Astrocyte of the cerebellum (primary cell): ENCODE results near the gene SF3B2.

Experiments
- DNase-seq: peaks from one replicate; pipeline ENCODE4 v3.0.0-alpha.2; 2011; ENCODE audit warnings: low read depth
- H3K4me3 ChIP-seq: 2 replicates; pipeline ENCODE4 v1.5.1; 2011; ENCODE audit warnings: mild to moderate bottlenecking, low read depth, low read length, moderate library complexity
- in situ Hi-C: cut with HindIII; loops from 2 replicates; pipeline ENCODE4 v1.10.0; 2017; ENCODE audit warnings: low sequenced_read_pairs
- TF ChIP-seq, protein P1 (sequence below): IDR thresholded peaks from 2 replicates; pipeline ENCODE4 v1.5.1; 2012; ENCODE audit warnings: low read length, low read depth, moderate library complexity, mild to moderate bottlenecking; ENCODE audit errors: missing control alignments

Gene SF3B2

DNA sequence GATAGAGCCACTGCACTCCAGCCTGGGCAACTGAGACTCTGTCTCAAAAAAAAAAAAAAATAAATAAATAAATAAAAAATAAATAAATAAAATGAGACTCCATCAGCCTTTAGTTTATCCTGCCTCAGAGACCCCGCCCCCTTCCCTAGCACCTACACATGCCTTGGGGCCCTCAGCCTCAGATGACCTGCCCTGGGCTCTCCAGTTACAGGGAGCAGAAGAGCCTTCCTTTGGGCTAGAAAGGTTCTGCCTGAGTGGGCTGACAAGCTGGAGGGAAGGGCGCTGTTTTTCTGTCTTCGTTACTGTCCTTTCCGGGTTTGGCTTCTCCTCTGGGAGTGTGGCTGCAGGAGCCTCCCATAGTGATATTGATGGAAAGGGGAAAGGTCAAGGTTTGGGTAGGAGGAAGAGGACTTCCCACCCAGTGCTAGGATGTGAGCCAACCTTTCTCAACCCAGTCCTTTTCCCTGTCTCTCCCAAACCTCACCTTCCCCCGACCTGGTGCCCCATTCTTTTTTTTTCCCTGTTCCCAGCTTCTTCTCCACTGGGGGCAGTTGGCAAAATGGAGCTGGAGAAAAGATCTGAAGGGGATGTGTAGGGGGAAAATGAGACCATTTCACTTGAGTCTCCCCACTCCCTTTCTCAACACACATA is 1.5 kb upstream of the SF3B2 start:
- TF ChIP-seq, protein P1, sequence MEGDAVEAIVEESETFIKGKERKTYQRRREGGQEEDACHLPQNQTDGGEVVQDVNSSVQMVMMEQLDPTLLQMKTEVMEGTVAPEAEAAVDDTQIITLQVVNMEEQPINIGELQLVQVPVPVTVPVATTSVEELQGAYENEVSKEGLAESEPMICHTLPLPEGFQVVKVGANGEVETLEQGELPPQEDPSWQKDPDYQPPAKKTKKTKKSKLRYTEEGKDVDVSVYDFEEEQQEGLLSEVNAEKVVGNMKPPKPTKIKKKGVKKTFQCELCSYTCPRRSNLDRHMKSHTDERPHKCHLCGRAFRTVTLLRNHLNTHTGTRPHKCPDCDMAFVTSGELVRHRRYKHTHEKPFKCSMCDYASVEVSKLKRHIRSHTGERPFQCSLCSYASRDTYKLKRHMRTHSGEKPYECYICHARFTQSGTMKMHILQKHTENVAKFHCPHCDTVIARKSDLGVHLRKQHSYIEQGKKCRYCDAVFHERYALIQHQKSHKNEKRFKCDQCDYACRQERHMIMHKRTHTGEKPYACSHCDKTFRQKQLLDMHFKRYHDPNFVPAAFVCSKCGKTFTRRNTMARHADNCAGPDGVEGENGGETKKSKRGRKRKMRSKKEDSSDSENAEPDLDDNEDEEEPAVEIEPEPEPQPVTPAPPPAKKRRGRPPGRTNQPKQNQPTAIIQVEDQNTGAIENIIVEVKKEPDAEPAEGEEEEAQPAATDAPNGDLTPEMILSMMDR, result no peak
- DNase-seq, result no peak
- no peak overlapping the region for H3K4me3 ChIP-seq
- in situ Hi-C loops, result no loop called here

DNA sequence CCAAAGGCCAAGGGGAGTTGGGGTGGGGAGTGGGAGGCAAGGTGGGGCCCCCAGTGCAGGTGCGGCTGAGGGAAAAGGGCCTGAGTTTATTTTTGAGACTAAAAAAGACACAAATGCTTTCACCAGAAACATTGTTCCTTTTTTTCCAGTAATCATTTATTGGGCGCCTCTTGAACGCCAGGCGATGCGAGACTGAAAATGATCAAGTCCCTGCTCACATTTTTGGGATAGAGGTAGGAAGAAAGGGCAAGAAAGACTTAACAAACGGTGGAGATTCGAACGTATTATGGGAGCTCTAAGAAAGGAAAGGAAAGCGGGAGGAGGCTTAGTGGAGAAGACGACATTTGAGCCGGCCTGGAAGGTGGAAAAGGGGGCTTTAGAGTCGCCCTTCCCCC is 796 bp upstream of the SF3B2 start:
- in situ Hi-C loops, result no loop called here
- TF ChIP-seq, protein P1, result no peak

DNA sequence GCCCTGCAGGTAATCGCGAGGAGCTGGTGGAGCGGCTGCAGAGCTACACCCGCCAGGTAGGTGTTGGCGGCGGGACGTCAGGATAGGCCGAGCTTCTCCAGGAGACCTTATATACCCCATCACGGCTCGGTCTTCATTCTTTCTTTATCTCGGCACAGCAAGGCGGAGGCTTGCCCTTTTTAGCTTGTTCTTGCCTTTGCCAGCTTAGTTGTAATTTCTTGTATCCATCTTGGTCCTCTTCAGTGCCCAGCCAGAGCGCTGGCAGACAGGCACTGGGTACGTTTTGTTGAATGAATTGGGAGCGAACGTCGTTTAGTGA is 459 bp downstream of the SF3B2 start:
- TF ChIP-seq, protein P1, result no peak
- no peak for DNase-seq
- H3K4me3 ChIP-seq, result peak overlapping the region; percentile 94
- in situ Hi-C loops, result no loop called here

More for the DNA sequence above, 796 bp upstream of the SF3B2 start:
- DNase-seq, result no peak
- H3K4me3 ChIP-seq, result peak overlapping the region; percentile 94

DNA sequence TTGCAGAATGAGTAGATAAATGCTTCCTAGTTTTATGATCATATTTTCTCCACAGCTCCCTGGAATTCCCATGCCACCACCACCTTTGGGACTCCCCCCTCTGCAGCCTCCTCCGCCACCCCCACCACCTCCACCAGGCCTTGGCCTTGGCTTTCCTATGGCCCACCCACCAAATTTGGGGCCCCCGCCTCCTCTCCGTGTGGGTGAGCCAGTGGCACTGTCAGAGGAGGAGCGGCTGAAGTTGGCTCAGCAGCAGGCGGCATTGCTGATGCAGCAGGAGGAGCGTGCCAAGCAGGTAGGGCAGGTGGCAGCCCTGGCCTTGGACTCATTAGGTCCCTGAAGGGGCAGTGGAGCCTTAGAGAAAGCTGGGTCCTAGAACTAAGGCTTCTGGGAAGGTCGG is 2.9 kb downstream of the SF3B2 start:
- TF ChIP-seq, protein P1, result no peak
- in situ Hi-C loops, result no loop called here
- DNase-seq, result no peak
- H3K4me3 ChIP-seq, result no peak overlapping the region

DNA sequence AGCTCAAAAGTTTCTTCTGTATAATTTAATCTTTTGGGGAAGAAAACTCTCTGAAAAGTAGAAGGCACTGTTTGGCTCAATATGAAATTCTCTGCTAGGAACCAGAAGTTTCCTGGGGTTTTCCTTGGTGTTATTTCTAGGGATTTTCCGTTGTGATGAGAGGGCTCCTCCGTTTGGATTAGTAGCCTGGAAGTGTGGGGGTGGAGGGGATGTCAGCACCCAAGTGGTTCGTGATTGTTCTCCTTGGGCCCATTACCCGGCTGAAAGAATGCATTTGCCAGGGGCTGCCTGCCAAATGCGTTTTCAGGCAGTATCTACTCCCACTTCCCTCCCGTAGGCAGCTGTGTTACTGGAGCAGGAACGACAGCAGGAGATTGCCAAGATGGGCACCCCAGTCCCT is 4.3 kb downstream of the SF3B2 start:
- in situ Hi-C loops, result no loop called here

DNA sequence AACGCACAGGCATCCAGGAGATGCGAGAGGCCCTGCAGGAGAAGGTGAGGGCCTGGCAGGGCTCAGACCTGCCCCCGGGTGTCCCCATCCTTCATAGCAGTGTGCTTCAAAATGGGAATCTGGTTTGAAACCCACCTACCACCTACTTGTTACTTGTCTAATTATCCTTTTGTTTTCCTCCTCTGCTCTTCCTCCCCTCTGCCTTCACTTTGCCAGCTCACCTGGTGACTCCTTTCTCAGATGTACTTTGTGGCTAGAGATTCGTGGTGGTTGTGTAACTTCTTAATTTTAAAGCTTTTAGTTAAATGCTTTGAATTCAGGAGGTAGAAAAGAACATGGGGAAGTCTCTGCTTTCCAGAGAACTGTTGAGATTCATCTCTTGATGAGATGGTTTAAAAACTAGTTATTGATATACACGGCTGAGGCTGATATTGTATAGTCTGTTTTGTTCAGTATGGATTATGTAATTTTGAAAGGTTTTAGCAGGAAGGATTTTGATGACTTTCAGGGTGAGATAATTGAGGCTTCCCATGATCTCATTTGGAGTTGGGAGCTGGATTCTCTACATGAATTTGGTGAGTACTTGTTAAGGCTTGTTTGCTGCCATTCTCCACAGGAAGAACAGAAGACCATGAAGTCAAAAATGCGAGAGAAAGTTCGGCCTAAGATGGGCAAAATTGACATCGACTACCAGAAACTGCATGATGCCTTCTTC is 8.0 kb downstream of the SF3B2 start:
- no peak overlapping the region for H3K4me3 ChIP-seq
- DNase-seq, result no peak
- TF ChIP-seq, protein P1, result no peak
- in situ Hi-C loops, result no loop called here

More for the DNA sequence above, 4.3 kb downstream of the SF3B2 start:
- no peak overlapping the region for H3K4me3 ChIP-seq
- no peak for DNase-seq
- TF ChIP-seq, protein P1, result no peak
